NB4 (cell line): ENCODE results near the gene JAZF1.
"Not testable (repeated sequence)": the region's sequence is repeated elsewhere in the genome, so short reads cannot be mapped to it uniquely, and the experiment has no call there.

Source experiments
- POLR2A ChIP-seq: IDR thresholded peaks from 2 replicates; pipeline ENCODE4 v1.6.1; 2011; ENCODE audit warnings: mild to moderate bottlenecking; ENCODE audit not compliant: insufficient read length; ENCODE audit errors: extremely low read depth
- TF ChIP-seq, protein P1 (sequence below): IDR thresholded peaks from one replicate; pipeline ENCODE4 v1.5.1; 2012; ENCODE audit warnings: low read depth, low read length
- TF ChIP-seq, protein P2 (sequence below): IDR thresholded peaks from 2 replicates; pipeline ENCODE4 v1.6.1; 2011; ENCODE audit warnings: low read depth, low read length

DNA sequence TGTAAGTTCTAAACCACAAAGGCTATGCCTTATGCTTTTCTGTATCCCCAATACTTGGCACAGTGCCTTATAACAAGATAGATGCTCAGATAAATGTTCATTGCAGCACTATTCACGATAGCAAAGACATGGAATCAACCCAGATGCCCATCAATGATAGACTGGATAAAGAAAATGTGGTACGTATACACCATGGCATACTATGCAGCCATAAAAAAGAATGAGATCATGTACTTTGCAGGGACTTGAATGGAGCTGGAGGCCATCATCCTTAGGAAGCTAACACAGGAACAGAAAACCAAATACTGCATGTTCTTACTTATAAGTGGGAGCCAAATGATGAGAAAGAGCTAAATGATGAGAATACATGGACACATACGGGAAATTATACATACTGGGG, 293.9 kb downstream of the JAZF1 start:
- TF ChIP-seq, protein P1, sequence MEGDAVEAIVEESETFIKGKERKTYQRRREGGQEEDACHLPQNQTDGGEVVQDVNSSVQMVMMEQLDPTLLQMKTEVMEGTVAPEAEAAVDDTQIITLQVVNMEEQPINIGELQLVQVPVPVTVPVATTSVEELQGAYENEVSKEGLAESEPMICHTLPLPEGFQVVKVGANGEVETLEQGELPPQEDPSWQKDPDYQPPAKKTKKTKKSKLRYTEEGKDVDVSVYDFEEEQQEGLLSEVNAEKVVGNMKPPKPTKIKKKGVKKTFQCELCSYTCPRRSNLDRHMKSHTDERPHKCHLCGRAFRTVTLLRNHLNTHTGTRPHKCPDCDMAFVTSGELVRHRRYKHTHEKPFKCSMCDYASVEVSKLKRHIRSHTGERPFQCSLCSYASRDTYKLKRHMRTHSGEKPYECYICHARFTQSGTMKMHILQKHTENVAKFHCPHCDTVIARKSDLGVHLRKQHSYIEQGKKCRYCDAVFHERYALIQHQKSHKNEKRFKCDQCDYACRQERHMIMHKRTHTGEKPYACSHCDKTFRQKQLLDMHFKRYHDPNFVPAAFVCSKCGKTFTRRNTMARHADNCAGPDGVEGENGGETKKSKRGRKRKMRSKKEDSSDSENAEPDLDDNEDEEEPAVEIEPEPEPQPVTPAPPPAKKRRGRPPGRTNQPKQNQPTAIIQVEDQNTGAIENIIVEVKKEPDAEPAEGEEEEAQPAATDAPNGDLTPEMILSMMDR, result not testable (repeated sequence)
- TF ChIP-seq POLR2A, result not testable (repeated sequence)
- TF ChIP-seq, protein P2, sequence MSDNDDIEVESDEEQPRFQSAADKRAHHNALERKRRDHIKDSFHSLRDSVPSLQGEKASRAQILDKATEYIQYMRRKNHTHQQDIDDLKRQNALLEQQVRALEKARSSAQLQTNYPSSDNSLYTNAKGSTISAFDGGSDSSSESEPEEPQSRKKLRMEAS, result not testable (repeated sequence)
